Nephron (organoid): ENCODE measurements around the gene C20orf204.

Experiments
- H3K27ac Mint-ChIP-seq, 3 experiments: 2 replicates each; pipeline ENCODE4 v1.8.0; 2020; ENCODE audit warnings: mixed read lengths in 3 of 3, mild to moderate bottlenecking in 2 of 3, moderate library complexity in 1 of 3
- H3K27me3 Mint-ChIP-seq: 2 replicates; pipeline ENCODE4 v1.8.0; 2021; ENCODE audit warnings: low read depth, mild to moderate bottlenecking, moderate library complexity, mixed read lengths
- H3K36me3 Mint-ChIP-seq: 2 replicates; pipeline ENCODE4 v1.8.0; 2020; ENCODE audit warnings: low read depth, mixed read lengths
- H3K4me1 Mint-ChIP-seq: 2 replicates; pipeline ENCODE4 v1.8.0; 2020; ENCODE audit warnings: mixed read lengths
- H3K4me3 Mint-ChIP-seq, 3 experiments: 2 replicates each; pipeline ENCODE4 v1.8.0; 2020; ENCODE audit warnings: mild to moderate bottlenecking in 3 of 3, mixed read lengths in 3 of 3, moderate library complexity in 2 of 3
- H3K9me3 Mint-ChIP-seq: 2 replicates; pipeline ENCODE4 v1.8.0; 2020; ENCODE audit warnings: mixed read lengths
- TF ChIP-seq, protein P1 (sequence below), 3 experiments: fragments of 200-600 bp; sonication (generic); IDR thresholded peaks; one replicate each; pipeline ENCODE4 v1.5.0; 2021; ENCODE audit warnings: antibody characterized with exemption in 3 of 3; ENCODE audit not compliant: unreplicated experiment in 3 of 3

Gene C20orf204

DNA sequence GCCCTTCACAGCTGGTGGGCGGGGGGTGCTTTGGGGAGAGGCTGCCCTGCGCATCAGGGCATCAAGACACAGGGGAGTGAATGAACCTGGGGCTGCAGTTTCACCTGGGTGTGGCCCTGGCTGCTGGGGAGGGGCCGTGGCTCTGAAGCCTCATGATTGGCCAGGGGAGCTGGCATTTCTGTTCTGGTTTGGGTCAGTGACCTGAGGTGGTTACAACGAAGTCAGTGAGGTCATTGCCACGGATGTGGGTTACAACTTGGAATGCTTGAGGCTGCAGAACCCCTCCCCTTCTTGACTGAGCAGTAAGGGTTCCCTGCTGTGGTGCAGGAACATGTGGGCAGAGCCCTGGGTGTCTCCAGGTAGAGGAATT is 30.0 kb downstream of the C20orf204 start:
- H3K27me3 Mint-ChIP-seq: no peaks in the 10 kb centered on the region
- H3K4me3 Mint-ChIP-seq: peak overlapping the region; percentile 54 to 67 (median 63)
- peaks cover 6% of the 10 kb centered on the region for H3K4me1 Mint-ChIP-seq
- H3K9me3 Mint-ChIP-seq: no peaks in the 10 kb centered on the region
- TF ChIP-seq, protein P1, sequence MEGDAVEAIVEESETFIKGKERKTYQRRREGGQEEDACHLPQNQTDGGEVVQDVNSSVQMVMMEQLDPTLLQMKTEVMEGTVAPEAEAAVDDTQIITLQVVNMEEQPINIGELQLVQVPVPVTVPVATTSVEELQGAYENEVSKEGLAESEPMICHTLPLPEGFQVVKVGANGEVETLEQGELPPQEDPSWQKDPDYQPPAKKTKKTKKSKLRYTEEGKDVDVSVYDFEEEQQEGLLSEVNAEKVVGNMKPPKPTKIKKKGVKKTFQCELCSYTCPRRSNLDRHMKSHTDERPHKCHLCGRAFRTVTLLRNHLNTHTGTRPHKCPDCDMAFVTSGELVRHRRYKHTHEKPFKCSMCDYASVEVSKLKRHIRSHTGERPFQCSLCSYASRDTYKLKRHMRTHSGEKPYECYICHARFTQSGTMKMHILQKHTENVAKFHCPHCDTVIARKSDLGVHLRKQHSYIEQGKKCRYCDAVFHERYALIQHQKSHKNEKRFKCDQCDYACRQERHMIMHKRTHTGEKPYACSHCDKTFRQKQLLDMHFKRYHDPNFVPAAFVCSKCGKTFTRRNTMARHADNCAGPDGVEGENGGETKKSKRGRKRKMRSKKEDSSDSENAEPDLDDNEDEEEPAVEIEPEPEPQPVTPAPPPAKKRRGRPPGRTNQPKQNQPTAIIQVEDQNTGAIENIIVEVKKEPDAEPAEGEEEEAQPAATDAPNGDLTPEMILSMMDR (IDR thresholded peaks at IDR 0.05; ENCODE audit: unreplicated experiment in 3 of 3): no peak
- H3K27ac Mint-ChIP-seq: no peak overlapping the region
- no peaks in the 10 kb centered on the region for H3K36me3 Mint-ChIP-seq

DNA sequence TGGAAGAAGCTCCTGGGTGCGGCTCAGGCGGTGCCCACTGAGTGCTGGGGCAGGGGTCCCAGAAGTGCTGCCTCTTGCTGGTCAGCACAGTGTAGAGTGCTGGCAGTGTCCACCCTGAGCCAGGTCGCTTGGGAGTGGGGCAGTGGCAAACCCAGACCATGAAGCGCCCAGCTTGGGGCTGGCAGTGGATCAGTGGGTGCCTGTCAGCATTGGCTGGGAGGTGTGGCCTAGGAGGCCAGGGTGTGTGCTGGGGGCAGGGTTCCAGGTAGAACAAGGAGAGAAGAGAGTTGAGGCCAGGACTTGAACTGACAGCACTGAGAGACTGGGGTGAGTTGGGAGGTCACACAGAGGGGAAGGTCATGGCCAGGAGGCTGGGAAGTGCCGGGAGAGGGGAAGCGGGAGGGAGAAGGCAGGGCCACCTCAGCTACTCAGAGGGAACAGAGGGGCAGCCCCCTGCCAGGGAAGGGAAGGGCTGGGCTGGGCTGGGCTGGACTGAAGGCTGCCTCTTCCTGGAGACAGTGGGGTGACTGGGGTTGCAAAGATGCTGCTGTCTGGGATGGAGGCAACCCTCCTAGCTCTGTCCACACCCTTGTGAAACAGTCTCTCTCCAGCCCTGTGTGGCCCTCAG is 31.1 kb downstream of the C20orf204 start:
- Mint-ChIP-seq H3K27me3 (no peaks in the 10 kb centered on the region), H3K4me1 (peaks cover 6% of the 10 kb centered on the region), H3K36me3 (no peaks in the 10 kb centered on the region), H3K27ac (peak overlapping the region in 1 of 3 experiments; percentile 41), H3K4me3 (no peak overlapping the region), H3K9me3 (no peaks in the 10 kb centered on the region)
- TF ChIP-seq, protein P1 (IDR thresholded peaks at IDR 0.05; ENCODE audit: unreplicated experiment in 3 of 3): no peak

DNA sequence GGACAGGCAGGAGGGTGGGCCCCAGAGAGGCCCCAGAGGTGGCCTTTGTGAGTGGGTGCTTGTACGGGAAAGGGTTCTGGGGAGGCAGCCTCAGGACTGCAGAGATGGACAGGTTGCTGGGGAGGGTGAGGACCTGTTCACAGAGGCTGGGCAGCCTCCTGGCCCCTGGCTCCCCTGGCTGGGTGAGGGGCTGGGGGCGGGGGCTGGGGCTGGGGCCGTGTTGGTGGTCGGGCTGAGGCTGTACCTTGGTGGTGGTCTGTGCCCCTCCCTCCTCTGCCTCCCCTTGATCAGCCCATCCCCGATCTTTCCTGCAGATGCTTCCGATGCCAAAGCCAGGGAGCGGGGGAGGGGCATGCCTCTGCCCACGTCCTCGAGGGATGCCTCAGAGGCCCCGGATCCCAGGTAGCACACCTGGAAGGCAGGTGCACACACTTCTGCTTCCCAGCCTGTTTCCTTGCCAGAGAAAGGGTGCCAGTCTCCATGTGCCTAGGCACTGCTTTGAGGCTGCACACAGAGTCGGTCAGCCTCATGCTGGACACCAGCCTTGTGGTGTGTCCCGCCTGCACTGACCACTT is 31.8 kb downstream of the C20orf204 start:
- Mint-ChIP-seq H3K9me3 (no peaks in the 10 kb centered on the region), H3K27me3 (no peaks in the 10 kb centered on the region), H3K4me1 (peaks cover 6% of the 10 kb centered on the region), H3K36me3 (no peaks in the 10 kb centered on the region), H3K27ac (no peak overlapping the region), H3K4me3 (no peak overlapping the region)
- TF ChIP-seq, protein P1 (IDR thresholded peaks at IDR 0.05; ENCODE audit: unreplicated experiment in 3 of 3): no peak

DNA sequence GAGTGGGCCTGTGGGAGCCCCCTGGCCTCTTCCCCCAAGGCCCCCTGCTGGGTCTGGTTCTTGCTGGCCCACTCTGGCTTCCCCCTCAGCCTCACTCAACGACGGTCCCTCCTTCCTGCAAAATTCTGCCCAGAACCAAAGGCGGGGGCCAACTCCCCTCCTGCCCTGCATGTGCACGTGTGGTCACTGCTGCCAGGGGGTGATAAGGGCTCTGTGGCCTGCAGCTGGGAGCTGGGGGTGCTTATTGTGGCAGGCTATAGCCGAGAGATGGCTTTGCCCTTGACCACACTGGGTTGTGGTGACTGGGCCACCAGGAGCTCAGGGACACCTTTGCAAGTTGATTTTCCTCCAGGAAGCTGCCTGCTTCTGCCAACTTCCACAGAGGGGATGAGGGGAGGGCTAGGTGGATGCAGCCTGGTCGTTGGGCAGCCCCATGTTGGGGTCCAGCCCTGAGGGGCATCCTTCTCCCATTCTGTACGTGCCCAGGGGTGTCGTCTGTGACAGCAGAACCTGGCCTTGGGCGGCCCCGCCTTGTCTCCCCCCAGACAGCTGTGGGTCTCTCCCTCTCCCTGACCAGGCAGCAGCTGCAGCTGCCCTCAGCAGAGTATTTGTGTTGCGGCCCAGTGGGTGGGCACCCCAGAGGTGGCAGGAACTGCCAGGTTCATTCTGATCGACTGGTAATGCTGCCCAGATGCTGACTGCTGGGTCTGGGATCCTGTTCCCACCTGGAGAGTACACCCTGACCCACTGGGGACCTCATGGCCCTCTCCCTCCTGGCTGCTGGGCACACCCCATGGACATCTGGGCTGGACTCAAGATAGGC is 32.6 kb downstream of the C20orf204 start:
- Mint-ChIP-seq H3K27ac (no peak overlapping the region), H3K36me3 (no peaks in the 10 kb centered on the region), H3K4me1 (peaks cover 6% of the 10 kb centered on the region), H3K27me3 (no peaks in the 10 kb centered on the region), H3K4me3 (no peak overlapping the region), H3K9me3 (no peaks in the 10 kb centered on the region)
- TF ChIP-seq, protein P1 (IDR thresholded peaks at IDR 0.05; ENCODE audit: unreplicated experiment in 3 of 3): no peak

DNA sequence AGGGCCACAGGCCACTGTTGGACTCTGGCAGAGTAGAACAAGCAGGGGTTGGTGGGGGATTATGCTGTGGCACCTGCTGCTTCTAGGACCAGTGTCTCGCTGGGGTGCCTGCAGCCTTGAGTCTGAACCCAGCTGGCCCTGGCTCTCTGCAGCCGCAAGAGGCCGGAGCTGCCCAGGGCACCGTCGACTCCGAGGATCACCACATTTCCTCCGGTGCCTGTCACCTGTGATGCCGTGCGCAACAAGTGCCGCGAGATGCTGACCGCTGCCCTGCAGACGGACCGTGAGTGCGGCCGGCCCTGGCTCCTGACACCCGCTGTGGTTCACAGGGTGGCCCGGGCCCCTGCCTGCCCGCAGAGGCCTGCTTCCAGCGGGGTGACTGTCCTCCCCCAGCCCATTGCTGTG is 33.2 kb downstream of the C20orf204 start:
- no peak overlapping the region for H3K27ac Mint-ChIP-seq
- H3K36me3 Mint-ChIP-seq: no peaks in the 10 kb centered on the region
- no peaks in the 10 kb centered on the region for H3K27me3 Mint-ChIP-seq

More for the DNA sequence above, 33.2 kb downstream of the C20orf204 start:
- Mint-ChIP-seq H3K4me1 (peaks cover under 1% of the 10 kb centered on the region), H3K4me3 (no peak overlapping the region), H3K9me3 (no peaks in the 10 kb centered on the region)
- TF ChIP-seq, protein P1 (IDR thresholded peaks at IDR 0.05; ENCODE audit: unreplicated experiment in 3 of 3): no peak
